ENCODE measurements around the gene ARID2. TPM values are rescaled to one million over a fixed set of nuclear protein-coding genes. Genes with fewer than 3 reads are reported as not detected.
A peak's percentile ranks its signal among the peaks of the same experiment; 100 is the strongest.

The ARID2 gene
- total and polyA plus RNA-seq, 9 of the 15 experiments (the other 6 are each of a cell fraction or from before 2014, with no cell fraction given) = 13.4 to 41.6 (median 29.4) TPM

DNA sequence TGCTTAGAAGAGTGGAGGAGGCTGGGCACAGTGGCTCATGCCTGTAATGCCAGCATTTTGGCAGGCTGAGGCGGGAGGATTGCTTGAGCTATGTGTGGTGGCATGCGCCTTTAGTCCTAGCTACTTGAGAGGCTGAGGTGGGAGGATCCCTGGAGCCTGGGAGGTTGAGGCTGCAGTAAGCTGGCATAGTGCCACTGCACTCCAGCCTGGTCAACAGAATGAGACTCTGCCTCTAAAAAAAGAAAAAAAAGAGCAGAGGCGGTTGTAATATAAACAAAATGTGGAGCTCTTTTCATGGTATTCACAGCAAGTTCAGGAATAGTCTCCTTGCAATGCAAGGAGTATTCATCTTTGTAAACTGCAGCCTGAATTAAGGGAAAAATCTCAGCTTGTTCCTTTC is 27.2 kb downstream of the ARID2 start:
- no peaks in the 10 kb centered on the region for H3K9me3 ChIP-seq (replicated peaks; ENCODE audit: control insufficient read depth, insufficient read depth, low read depth, low read length)
- H3K4me1 ChIP-seq (replicated peaks in 1 of 2; ENCODE audit: control insufficient read depth in 2 of 2, insufficient read depth in 2 of 2, low read length in 2 of 2) = peaks cover 0 to 2% of the 10 kb centered on the region in 2 experiments; a peak in 2 of 5 replicates
- no peak overlapping the region for H2AFZ ChIP-seq (ENCODE audit: low read depth, low read length)
- 85% methylated on average over 3 of the region's 3 CpGs for WGBS (ENCODE audit: insufficient coverage, low coverage, missing lambda C conversion rate)
- DNase-seq (ENCODE audit: extremely low read depth in 1 of 4, low spot score in 3 of 4) (no peak), ATAC-seq (no peak), FAIRE-seq (no peak)
- no peak overlapping the region for H3K9ac ChIP-seq (ENCODE audit: insufficient read depth in 1 of 2, low read depth in 2 of 2, low read length in 2 of 2)
- H3K27ac ChIP-seq (ENCODE audit: extremely low read depth, low read depth, low read length) = no peak overlapping the region
- H3K27me3 ChIP-seq (ENCODE audit: control insufficient read depth in 2 of 2, insufficient read depth in 2 of 2, low read length in 2 of 2) = no peaks in the 10 kb centered on the region
- H3K36me3 ChIP-seq (ENCODE audit: control insufficient read depth, insufficient read depth, low read length) = peaks cover 5% of the 10 kb centered on the region; the same call in 2 of the 3 replicates
- H4K20me1 ChIP-seq (replicated peaks; ENCODE audit: control insufficient read depth, insufficient read depth, low read length) = no peaks in the 10 kb centered on the region
- no peak overlapping the region for H3K4me2 ChIP-seq (ENCODE audit: insufficient read depth, low read length)
- BruUV-seq (replicated peaks) = no TSS peak
- intact Hi-C loops (cut with micrococcal nuclease) = no loop called here
- TF ChIP-seq XRCC3 (IDR thresholded peaks at IDR 0.05) (no peak), NFIC (IDR thresholded peaks at IDR 0.05) (peak; percentile 50)
- TF ChIP-seq, protein P1, sequence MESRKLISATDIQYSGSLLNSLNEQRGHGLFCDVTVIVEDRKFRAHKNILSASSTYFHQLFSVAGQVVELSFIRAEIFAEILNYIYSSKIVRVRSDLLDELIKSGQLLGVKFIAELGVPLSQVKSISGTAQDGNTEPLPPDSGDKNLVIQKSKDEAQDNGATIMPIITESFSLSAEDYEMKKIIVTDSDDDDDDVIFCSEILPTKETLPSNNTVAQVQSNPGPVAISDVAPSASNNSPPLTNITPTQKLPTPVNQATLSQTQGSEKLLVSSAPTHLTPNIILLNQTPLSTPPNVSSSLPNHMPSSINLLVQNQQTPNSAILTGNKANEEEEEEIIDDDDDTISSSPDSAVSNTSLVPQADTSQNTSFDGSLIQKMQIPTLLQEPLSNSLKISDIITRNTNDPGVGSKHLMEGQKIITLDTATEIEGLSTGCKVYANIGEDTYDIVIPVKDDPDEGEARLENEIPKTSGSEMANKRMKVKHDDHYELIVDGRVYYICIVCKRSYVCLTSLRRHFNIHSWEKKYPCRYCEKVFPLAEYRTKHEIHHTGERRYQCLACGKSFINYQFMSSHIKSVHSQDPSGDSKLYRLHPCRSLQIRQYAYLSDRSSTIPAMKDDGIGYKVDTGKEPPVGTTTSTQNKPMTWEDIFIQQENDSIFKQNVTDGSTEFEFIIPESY (CRISPR knock-in tag; IDR thresholded peaks at IDR 0.05) = no peak
- no peak overlapping the region for H3K4me3 ChIP-seq
- peaks cover 75% of the 10 kb centered on the region for H3K79me2 ChIP-seq (ENCODE audit: control insufficient read depth, insufficient read depth, low read length)
- H3K9me1 ChIP-seq (ENCODE audit: control insufficient read depth, insufficient read depth, low read length) = no peaks in the 10 kb centered on the region
- in situ Hi-C loops (cut with MboI) = no loop called here
- POLR2A ChIA-PET = interaction anchor here (0.6 to 1.0 kb wide), 3 partner anchors 8 to 142 kb away, joined by 3 to 4 read pairs (median 3); no protein-coding TSS in a partner anchor
- CTCF ChIA-PET (ENCODE audit: low intra/inter-chr PET ratio) = no interaction called here

DNA sequence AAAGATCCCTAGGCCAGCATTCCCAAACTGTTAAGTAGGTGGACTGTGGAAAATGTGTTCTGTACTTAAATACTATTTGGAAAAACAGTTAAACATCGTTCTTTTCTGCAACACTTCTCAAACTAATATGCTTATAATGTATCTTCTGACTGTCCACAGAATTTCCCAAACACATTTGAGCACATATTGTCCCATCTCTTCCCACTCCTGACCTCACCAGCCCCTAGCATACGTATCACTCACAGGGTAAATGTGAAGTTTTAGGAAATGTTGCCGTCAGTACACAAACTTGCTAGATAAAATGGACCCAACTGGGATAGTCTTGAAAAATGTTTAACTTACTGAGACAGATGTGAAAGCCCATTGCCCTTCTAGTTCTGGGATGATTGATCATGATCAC is 27.7 kb downstream of the ARID2 start:
- in situ Hi-C loops (cut with MboI) = no loop called here
- POLR2A ChIA-PET = interaction anchor here (0.8 to 1.0 kb wide), 2 partner anchors 9 to 30 kb away, joined by 3 read pairs; no protein-coding TSS in a partner anchor
- BruUV-seq (replicated peaks) = no TSS peak

More for the DNA sequence above, 27.7 kb downstream of the ARID2 start:
- no peak overlapping the region for H3K9ac ChIP-seq (ENCODE audit: insufficient read depth in 1 of 2, low read depth in 2 of 2, low read length in 2 of 2)
- peaks cover 5% of the 10 kb centered on the region; the same call in 2 of the 3 replicates for H3K36me3 ChIP-seq (ENCODE audit: control insufficient read depth, insufficient read depth, low read length)
- H3K4me1 ChIP-seq (replicated peaks in 1 of 2; ENCODE audit: control insufficient read depth in 2 of 2, insufficient read depth in 2 of 2, low read length in 2 of 2) = peaks cover 0 to 2% of the 10 kb centered on the region in 2 experiments; a peak in 2 of 5 replicates
- H2AFZ ChIP-seq (ENCODE audit: low read depth, low read length) = no peak overlapping the region
- H3K9me3 ChIP-seq (replicated peaks; ENCODE audit: control insufficient read depth, insufficient read depth, low read depth, low read length) = no peaks in the 10 kb centered on the region
- H3K9me1 ChIP-seq (ENCODE audit: control insufficient read depth, insufficient read depth, low read length) = no peaks in the 10 kb centered on the region
- intact Hi-C loops (cut with micrococcal nuclease) = no loop called here
- H3K4me2 ChIP-seq (ENCODE audit: insufficient read depth, low read length) = no peak overlapping the region
- H3K79me2 ChIP-seq (ENCODE audit: control insufficient read depth, insufficient read depth, low read length) = peaks cover 75% of the 10 kb centered on the region
- FAIRE-seq = no peak
- TF ChIP-seq CC2D1A (IDR thresholded peaks at IDR 0.05) = no peak
- no peak for TF ChIP-seq ASH1L (IDR thresholded peaks at IDR 0.05; ENCODE audit: borderline replicate concordance, low read depth, partially characterized antibody)
- TF ChIP-seq JUND (IDR thresholded peaks at IDR 0.05; ENCODE audit: borderline replicate concordance, low read depth, low read length) = no peak
- TF ChIP-seq JUND (tag; IDR thresholded peaks at IDR 0.05; ENCODE audit: borderline replicate concordance, low read depth, low read length) = no peak
- no peak for TF ChIP-seq ILK (tag; IDR thresholded peaks at IDR 0.05; ENCODE audit: borderline replicate concordance, low read depth)
- no peak for TF ChIP-seq ZNF175 (CRISPR knock-in tag; IDR thresholded peaks at IDR 0.05; ENCODE audit: low read depth)
- no peaks in the 10 kb centered on the region for H3K27me3 ChIP-seq (ENCODE audit: control insufficient read depth in 2 of 2, insufficient read depth in 2 of 2, low read length in 2 of 2)
- no peak for ATAC-seq
- 56% methylated on average over 3 of the region's 3 CpGs for WGBS (ENCODE audit: insufficient coverage, low coverage, missing lambda C conversion rate)
- H4K20me1 ChIP-seq (replicated peaks; ENCODE audit: control insufficient read depth, insufficient read depth, low read length) = 0 out of 2 replicates have a peak, but pooled peaks cover under 1% of the 10 kb centered on the region
- CTCF ChIA-PET (ENCODE audit: low intra/inter-chr PET ratio) = no interaction called here
- no peak for DNase-seq (ENCODE audit: extremely low read depth in 1 of 4, low spot score in 3 of 4)
- no peak overlapping the region for H3K4me3 ChIP-seq
- peak overlapping the region; percentile 27; the same call in 1 of the 3 replicates for H3K27ac ChIP-seq (ENCODE audit: extremely low read depth, low read depth, low read length)
